Sigmoid colon (tissue), 4 donors: ENCODE data around the gene HECTD4.

Source experiments
- EP300 ChIP-seq, 4 donors: sonication (generic); formaldehyde crosslinking; IDR thresholded peaks; one replicate each; pipeline ENCODE4 v1.6.1; 2017; ENCODE audit warnings: antibody characterized with exemption in 4 of 4
- POLR2A ChIP-seq, 2 donors: fragments of 450-650 bp; IDR thresholded peaks; one replicate each; pipeline ENCODE4 v1.6.1; 2016; ENCODE audit warnings: antibody characterized with exemption in 2 of 2, mild to moderate bottlenecking in 2 of 2, moderate library complexity in 2 of 2
- POLR2AphosphoS5 ChIP-seq, 4 donors: sonication (generic); formaldehyde crosslinking; IDR thresholded peaks; one replicate each; pipeline ENCODE4 v1.6.1; 2017; ENCODE audit warnings: antibody characterized with exemption in 4 of 4
- TF ChIP-seq, protein P1 (sequence below), 4 experiments: fragments of 450-650 bp in 3 of 4; fragments of 200-600 bp in 1 of 4; IDR thresholded peaks; one replicate each; pipeline ENCODE4 v1.5.1; 2016 to 2019; ENCODE audit warnings: antibody characterized with exemption in 4 of 4, mild to moderate bottlenecking in 3 of 4, moderate library complexity in 2 of 4

DNA sequence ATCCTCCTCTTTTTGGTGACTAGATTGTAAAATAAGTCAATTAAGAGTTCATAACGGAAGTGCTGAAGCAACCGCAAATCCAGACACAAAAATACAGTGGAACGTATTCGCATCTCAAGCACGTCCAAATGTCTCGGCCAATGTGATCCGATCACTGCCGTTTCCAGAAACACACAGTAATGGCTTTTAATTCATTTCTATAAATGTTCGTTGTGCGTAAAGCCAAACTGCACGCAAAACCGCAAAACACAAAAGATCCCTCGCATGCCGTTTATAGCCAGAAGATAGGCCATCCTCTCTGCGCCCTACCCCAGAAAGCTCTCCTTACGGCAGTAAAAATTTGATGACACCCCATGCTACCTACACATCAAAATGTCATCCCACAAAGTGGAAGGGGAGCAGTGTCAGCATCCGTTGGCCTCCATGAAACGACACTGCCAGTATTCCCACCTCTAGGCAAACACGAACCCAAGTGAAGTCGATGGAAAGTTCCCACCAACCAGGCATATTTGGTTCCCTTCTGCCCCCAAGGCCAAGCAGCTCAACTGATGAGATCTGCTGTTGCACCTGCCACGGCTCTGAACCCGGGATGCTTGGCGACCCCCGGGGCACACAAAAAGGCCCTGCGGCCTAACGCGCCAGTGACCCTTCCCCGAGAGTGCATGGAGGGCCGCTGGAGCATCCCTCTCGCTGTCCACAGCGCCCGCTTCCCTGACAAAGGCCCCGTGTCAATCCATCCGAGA lies 1.4 kb downstream of the HECTD4 start:
- TF ChIP-seq POLR2A (IDR thresholded peaks at IDR 0.05) (no peak), POLR2AphosphoS5 (IDR thresholded peaks at IDR 0.05) (no peak), EP300 (IDR thresholded peaks at IDR 0.05) (no peak)
- TF ChIP-seq, protein P1, sequence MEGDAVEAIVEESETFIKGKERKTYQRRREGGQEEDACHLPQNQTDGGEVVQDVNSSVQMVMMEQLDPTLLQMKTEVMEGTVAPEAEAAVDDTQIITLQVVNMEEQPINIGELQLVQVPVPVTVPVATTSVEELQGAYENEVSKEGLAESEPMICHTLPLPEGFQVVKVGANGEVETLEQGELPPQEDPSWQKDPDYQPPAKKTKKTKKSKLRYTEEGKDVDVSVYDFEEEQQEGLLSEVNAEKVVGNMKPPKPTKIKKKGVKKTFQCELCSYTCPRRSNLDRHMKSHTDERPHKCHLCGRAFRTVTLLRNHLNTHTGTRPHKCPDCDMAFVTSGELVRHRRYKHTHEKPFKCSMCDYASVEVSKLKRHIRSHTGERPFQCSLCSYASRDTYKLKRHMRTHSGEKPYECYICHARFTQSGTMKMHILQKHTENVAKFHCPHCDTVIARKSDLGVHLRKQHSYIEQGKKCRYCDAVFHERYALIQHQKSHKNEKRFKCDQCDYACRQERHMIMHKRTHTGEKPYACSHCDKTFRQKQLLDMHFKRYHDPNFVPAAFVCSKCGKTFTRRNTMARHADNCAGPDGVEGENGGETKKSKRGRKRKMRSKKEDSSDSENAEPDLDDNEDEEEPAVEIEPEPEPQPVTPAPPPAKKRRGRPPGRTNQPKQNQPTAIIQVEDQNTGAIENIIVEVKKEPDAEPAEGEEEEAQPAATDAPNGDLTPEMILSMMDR (IDR thresholded peaks at IDR 0.05): no peak
